HG03575 (cell line): ENCODE data around the gene SNAP47.
"Not testable (repeated sequence)": the region's sequence is repeated elsewhere in the genome, so short reads cannot be mapped to it uniquely, and the experiment has no call there.

Source experiments
- ATAC-seq: cut with Tn5 transposase; IDR thresholded peaks from one replicate; pipeline ENCODE4 v1.9.1; 2021; ENCODE audit not compliant: unreplicated experiment, insufficient number of reproducible peaks, low FRiP score; ENCODE audit errors: extremely low read depth

SNAP47 gene, protein sequence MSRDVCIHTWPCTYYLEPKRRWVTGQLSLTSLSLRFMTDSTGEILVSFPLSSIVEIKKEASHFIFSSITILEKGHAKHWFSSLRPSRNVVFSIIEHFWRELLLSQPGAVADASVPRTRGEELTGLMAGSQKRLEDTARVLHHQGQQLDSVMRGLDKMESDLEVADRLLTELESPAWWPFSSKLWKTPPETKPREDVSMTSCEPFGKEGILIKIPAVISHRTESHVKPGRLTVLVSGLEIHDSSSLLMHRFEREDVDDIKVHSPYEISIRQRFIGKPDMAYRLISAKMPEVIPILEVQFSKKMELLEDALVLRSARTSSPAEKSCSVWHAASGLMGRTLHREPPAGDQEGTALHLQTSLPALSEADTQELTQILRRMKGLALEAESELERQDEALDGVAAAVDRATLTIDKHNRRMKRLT

DNA sequence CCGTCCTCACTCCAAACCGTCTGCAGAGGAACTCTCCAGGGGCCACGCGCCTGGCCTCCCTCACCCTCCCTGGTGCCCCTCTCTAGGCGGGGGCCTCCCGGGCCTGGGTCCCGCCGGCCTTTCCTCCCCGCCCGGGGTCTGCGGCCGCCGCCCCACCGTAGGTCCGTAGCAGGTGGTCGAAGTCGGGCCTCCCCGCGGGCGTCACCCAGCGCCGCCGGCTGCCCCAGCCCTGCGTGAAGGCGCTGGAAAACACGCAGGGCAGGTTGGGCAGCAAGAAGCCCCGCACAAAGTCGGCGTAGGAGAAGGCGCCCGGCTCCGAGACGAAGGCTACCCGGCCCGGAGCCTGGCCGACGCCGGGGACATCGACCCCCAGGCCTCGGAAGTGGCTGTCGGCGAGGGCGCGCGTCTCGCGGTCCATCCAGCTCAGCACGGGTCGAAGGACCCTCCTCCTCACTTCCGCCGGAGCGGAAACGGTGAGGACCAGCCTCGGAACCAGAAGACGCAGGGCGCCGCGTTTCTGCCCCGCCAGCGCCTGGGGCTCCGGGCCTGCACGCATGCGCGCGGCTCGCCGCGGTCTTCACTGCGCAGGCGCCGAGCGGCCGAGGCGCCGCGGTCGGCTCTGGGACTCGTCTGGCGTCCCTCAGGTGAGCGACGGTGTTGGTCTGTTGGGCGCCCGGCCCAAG is at the start of gene SNAP47, which contains the start of gene JMJD4:
TSS of gene SNAP47 (plus strand) at position 580 of the 683 bp plus-strand sequence. CDS start 12,302 bp downstream, outside the sequence.
TSS of gene JMJD4 (minus strand) at position 447 of the 683 bp plus-strand sequence. CDS start at position 418, 29 bp downstream.
- ATAC-seq, result peak; percentile 61

DNA sequence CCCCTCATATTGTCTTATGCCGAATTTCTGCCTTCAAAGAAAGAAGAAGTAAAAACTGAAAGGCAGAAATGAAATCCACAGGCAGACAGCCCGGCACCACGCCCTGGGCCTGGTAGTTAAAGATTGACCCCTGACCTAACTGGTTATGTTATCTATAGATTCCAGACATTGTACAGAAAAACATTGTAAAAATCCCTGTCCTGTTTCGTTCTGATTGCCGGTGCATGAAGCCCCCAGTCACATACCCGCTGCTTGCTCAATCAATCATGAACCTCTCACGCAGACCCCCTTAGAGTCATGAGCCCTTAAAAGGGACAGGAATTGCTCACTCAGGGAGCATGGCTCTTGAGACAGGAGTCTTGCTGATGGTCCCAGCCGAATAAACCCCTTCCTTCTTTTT is 49.4 kb upstream of the SNAP47 start:
- no peak for ATAC-seq

- ATAC-seq, result no peak
Measured at GRCh38 chr1:227697321-227697864, 37.8 kb upstream of the SNAP47 start.

DNA sequence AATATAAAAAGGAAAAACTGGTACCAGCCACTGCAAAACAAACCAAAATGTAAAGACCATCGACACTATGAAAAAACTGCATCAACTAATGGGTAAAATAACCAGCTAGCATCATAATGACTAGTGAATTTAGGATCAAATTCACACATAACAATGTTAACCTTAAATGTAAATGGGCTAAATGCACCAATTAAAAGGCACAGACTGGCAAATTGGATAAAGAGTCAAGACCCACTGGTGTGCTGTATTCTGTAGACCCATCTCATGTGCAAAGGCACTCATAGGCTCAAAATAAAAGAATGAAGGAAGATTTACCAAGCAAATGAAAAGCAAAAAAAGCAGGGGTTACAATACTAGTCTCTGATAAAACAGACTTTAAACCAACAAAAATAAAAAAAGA is 33.6 kb upstream of the SNAP47 start:
- ATAC-seq, result not testable (repeated sequence)

- no peak for ATAC-seq
Measured at GRCh38 chr1:227707846-227708245, 27.4 kb upstream of the SNAP47 start.

GRCh38 chr1:227709451-227709850 is 25.8 kb upstream of the SNAP47 start:
- ATAC-seq, result no peak

DNA sequence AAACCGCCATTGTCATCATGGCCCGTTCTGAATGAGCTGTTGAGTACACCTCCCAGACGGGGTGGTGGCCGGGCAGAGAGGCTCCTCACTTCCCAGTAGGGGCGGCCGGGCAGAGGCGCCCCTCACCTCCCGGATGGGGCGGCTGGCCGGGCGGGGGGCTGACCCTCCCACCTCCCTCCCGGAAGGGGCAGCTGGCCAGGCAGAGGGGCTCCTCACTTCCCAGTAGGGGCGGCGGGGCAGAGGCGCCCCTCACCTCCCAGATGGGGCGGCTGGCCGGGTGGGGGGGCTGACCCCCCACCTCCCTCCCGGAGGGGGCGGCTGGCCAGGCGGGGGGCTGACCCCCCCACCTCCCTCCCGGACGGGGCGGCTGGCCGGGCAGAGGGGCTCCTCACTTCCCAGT is 24.8 kb upstream of the SNAP47 start:
- not testable (repeated sequence) for ATAC-seq

- no peak for ATAC-seq
Measured at GRCh38 chr1:227712648-227713047, 22.6 kb upstream of the SNAP47 start.

DNA sequence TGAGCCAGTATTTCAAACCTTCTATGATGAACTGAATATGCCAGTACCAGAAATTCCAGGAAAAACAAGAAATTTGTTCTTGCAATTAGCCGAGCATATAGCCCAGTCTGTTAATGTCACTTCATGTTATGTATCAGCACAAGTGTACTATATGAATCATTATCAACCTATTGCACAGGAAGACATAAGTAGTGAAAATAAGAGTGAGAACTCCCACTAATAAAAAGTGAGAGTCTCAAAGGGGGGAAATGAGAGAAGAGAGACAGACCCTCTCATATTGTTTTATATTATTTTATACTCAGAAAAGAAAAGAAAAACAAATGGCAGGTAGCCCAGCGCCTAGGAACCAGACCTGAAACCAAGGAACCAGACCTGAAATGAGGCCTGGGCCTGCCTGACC is 16.3 kb upstream of the SNAP47 start:
- no peak for ATAC-seq

DNA sequence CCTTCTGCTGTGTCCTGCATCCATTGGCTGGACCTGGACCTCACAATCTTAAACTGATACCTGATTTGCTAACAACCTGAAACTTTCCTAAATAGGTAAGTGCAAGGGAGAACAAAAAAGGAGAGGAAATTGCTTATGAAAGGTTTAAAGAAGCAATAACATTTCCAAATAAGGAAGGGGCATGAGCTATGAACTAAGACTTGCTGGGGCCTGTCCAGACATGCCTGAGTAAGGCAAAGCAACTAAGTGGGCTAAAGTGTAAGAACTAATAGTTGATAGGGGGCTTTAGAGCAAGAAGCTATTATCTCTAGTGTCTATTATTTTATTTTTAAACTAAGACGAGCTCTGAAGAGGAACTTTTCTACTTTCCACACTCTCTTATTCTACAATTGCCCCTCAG is 11.8 kb upstream of the SNAP47 start:
- ATAC-seq, result no peak

- ATAC-seq, result no peak
Measured at GRCh38 chr1:227725046-227725445, 10.2 kb upstream of the SNAP47 start.

DNA sequence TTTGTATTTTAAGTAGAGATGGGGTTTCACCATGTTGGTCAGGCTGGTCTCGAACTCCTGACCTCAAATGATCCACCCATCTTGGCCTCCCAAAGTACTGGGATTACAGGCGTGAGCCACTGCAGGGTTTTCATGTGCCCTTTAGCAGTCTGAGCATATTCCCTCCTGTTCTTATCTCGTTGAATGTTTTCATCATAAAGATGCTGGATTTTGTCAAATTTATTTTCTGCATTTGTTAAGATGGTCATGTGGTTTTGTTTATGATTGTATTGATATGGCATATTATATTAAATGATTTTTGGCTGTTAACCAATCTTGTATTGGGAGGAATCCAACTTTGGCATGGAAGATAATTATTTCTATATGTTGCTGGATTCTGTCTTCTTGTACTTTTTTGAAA is 8.9 kb upstream of the SNAP47 start:
- no peak for ATAC-seq

- no peak for ATAC-seq
Measured at GRCh38 chr1:227726924-227727599, 8.2 kb upstream of the SNAP47 start.

DNA sequence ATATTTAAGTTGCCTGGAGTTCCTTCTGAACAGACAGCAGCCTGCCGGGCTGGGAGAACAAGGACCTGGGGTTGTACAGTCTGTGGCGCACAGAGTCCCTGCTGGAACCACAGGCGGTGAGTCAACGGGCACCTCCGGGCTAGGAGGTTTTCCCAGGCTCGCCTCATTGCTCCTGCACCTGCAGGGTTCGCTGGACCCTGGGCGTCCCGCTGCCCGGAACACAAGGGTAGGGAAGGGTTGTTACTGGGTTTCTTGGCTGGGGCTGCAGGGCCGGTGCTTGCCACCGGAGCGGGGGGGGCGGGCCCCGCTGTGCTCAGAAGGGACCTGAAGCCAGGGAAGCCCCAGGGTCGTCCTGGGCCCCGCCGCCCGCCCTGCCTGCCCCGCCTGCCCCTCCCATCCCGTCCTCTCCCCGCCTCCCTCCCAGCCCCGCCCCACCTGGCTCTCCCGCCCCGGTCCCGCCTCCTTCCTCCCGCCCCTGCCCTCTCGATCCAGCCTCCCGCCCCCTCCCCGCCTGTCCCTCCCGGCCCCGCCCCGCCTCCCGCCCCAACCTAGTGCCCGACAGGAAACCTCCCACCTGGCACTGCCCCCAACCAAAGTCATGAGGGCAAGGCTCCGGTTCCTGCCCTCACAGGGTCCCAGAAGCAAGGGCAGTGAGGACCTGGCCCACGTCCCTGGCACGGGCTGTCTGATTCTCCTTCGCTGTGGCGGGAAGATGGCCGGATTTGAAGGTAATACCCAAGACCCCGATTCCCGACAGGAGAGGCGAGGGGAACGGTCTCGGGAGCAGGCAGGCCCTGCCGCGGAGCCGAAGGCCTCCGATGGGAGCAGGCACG is 7.0 kb upstream of the SNAP47 start:
- ATAC-seq, result no peak

GRCh38 chr1:227728892-227729143 is 6.4 kb upstream of the SNAP47 start:
- no peak for ATAC-seq

DNA sequence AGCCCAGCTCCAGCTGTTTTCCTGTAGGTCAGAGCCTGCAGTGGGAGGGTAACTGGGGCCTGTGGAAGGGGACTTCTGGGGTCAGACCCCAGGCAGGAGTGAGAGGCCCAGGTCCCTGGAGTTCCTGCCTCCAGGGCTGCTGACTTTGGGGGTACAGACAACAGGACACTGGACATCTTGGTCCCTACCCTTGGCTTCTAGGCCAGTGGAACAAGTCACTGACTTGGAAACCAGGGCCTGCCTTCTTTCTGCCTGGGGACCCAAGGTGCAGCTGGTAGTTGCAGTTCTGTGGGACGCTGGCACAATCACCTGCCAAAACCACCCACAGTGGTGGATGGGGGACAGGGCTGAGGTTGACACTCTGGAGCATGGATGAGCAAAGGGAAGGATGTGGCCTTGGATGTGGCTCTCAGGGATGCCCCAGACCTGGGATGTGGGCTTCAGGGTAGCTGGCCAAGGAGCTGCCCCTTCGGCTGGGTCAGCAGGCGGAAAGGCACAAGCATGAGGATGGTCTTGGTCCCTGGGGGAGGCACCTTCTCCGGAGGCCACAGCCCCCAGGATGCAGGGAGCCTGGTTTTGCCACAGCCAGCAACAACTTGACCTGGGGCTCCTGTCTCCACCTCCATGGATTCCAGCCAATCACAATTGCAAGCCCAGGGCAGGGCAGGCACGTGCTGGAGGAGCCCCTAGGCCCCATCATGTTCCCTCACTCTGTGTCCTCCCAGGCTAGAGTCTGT is 5.9 kb upstream of the SNAP47 start:
- ATAC-seq, result no peak

- no peak for ATAC-seq
Measured at GRCh38 chr1:227729881-227730629, 5.2 kb upstream of the SNAP47 start.
